ENCODE measurements around the gene PRSS27.

DNA sequence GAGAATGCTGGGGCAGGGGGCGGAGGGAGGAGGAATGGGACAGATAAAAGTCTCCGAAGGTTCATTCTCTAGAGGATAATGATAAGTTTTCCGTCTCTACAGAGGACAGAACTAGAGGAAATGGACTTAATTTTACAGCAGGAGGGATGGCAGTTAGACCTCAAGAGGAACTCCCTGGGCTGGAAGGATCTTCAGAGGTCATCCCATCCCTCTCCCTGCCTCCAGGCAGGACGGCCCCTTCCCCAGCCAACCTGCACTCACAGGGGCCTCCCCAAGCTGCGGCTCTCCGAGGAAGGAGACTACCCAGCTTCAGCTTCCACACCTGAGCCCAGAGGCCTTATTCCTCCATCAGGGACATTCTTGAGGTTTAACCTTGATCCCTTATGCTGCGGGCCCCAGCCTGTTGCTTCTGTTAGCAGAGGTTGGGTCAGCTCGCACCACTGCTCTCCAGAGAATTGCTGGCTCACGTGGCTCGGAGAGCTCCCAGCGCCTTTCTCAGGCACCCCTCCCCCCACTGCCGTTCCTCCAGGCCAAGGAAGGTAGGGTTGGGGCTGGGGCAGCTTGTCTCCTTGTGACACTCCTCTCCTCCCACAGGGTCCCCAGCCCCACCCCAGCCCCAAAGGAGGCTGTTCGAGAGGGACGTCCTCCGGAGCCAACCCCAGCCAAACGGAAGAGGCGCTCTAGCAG lies 48.5 kb upstream of the PRSS27 start:
- TF ChIP-seq, protein P1, sequence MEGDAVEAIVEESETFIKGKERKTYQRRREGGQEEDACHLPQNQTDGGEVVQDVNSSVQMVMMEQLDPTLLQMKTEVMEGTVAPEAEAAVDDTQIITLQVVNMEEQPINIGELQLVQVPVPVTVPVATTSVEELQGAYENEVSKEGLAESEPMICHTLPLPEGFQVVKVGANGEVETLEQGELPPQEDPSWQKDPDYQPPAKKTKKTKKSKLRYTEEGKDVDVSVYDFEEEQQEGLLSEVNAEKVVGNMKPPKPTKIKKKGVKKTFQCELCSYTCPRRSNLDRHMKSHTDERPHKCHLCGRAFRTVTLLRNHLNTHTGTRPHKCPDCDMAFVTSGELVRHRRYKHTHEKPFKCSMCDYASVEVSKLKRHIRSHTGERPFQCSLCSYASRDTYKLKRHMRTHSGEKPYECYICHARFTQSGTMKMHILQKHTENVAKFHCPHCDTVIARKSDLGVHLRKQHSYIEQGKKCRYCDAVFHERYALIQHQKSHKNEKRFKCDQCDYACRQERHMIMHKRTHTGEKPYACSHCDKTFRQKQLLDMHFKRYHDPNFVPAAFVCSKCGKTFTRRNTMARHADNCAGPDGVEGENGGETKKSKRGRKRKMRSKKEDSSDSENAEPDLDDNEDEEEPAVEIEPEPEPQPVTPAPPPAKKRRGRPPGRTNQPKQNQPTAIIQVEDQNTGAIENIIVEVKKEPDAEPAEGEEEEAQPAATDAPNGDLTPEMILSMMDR (IDR thresholded peaks at IDR 0.05; ENCODE audit: insufficient read depth, low read depth, low read length) = no peak
- no peak for TF ChIP-seq EZH2 (IDR thresholded peaks at IDR 0.05; ENCODE audit: insufficient read depth, low read length)

Data from astrocyte (in vitro differentiated cells and primary cell).